ENCODE results near the gene NR2C2. TPM values are rescaled to one million over a fixed set of nuclear protein-coding genes. Genes with fewer than 3 reads are reported as not detected.

NR2C2 gene
- total and polyA plus RNA-seq, 9 donors, result 11.4 to 56.7 (median 42.4) TPM

GRCh38 chr3:14984581-14985113 is 37.3 kb downstream of the NR2C2 start:
- H3K27ac ChIP-seq, result no peak overlapping the region
- H3K27me3 ChIP-seq, result no peaks in the 10 kb centered on the region
- DNase-seq, result no peak
- H3K36me3 ChIP-seq, result no peaks in the 10 kb centered on the region
- H3K4me1 ChIP-seq (ENCODE audit: insufficient read depth), result peaks cover 1% of the 10 kb centered on the region
- intact Hi-C loops (cut with DNase I), result no loop called here
- no peaks in the 10 kb centered on the region for H3K9me3 ChIP-seq
- 97 to 99% (median 99%) methylated on average over 3 of the region's 3 CpGs for WGBS, 3 donors
- TF ChIP-seq EP300 (IDR thresholded peaks at IDR 0.05) (no peak), CTCF (IDR thresholded peaks at IDR 0.05) (no peak), POLR2A (IDR thresholded peaks at IDR 0.05) (no peak)
- H3K4me3 ChIP-seq, result no peak overlapping the region

GRCh38 chr3:14988988-14989394 is 41.6 kb downstream of the NR2C2 start:
- Histone ChIP-seq H3K27me3 (no peaks in the 10 kb centered on the region), H3K27ac (no peak overlapping the region), H3K36me3 (no peaks in the 10 kb centered on the region), H3K4me3 (no peak overlapping the region), H3K9me3 (no peaks in the 10 kb centered on the region), H3K4me1 (ENCODE audit: insufficient read depth) (peaks cover 11% of the 10 kb centered on the region)
- 97% methylated on average over 3 of the region's 3 CpGs for WGBS, 3 donors
- TF ChIP-seq CTCF (IDR thresholded peaks at IDR 0.05) (no peak), POLR2A (IDR thresholded peaks at IDR 0.05) (no peak), EP300 (IDR thresholded peaks at IDR 0.05) (no peak)
- no peak for DNase-seq
- intact Hi-C loops (cut with DNase I), result no loop called here

DNA sequence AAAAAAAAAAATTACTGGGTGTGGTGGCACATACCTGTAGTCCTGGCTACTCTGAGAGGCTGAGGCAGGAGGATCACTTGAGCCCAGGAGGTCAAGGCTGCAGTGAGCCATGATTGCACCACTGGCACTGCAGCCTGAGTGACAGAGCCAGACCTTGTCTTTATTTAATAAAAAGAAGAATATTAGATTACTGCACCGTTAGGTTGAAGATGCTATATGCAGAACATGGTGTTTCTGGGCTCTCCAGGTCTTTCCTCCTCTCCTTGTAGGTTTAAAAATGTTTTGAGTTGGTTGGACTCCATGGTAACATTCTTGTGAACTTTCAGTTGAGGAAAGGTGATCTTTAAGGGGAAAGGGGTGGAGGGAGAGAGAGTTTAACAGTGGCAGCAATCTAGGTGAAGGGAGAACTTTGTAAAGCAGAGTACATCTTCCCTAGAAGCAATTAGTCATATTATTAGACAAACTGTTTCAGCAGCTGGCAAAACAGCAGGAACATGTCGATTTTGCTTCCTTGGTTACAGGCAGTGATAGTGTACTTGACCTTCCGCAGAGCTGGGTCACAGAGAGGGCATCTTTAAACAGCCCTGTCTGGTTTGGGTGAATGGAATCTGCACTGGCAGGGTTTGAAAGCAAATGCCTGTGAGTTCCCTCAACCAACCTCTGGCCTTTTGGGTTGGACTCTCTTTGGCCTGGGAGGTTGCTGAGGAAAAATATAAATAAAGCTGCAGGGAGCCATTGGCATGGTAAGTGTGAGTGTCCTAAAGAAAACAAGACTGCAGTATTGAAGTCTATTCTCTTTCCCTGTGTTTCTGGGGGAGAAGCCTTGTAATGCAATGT is 42.8 kb downstream of the NR2C2 start:
- Histone ChIP-seq H3K4me3 (no peak overlapping the region), H3K9me3 (no peaks in the 10 kb centered on the region), H3K4me1 (ENCODE audit: insufficient read depth) (peaks cover 12% of the 10 kb centered on the region), H3K36me3 (no peaks in the 10 kb centered on the region), H3K27ac (no peak overlapping the region), H3K27me3 (no peaks in the 10 kb centered on the region)
- intact Hi-C loops (cut with DNase I), result no loop called here
- TF ChIP-seq POLR2A (IDR thresholded peaks at IDR 0.05) (no peak), CTCF (IDR thresholded peaks at IDR 0.05) (no peak), EP300 (IDR thresholded peaks at IDR 0.05) (no peak)
- WGBS, 3 donors, result 12 to 34% (median 15%) methylated on average over 3 of the region's 3 CpGs
- peak in 2 of 5 donors; percentile 30 to 50 for DNase-seq

GRCh38 chr3:14990780-14991148 is 43.4 kb downstream of the NR2C2 start:
- TF ChIP-seq CTCF (IDR thresholded peaks at IDR 0.05) (no peak), POLR2A (IDR thresholded peaks at IDR 0.05) (no peak), EP300 (IDR thresholded peaks at IDR 0.05) (no peak)
- H3K27ac ChIP-seq, result no peak overlapping the region
- peaks cover 12% of the 10 kb centered on the region for H3K4me1 ChIP-seq (ENCODE audit: insufficient read depth)
- H3K27me3 ChIP-seq, result no peaks in the 10 kb centered on the region
- H3K4me3 ChIP-seq, result no peak overlapping the region
- intact Hi-C loops (cut with DNase I), result no loop called here
- H3K36me3 ChIP-seq, result no peaks in the 10 kb centered on the region
- DNase-seq, result no peak
- WGBS, 3 donors, result 14 to 28% (median 15%) methylated on average over 2 of the region's 2 CpGs
- no peaks in the 10 kb centered on the region for H3K9me3 ChIP-seq

Measured in ovary (tissue), 9 donors.